PFSK-1 (cell line): Measurements from ENCODE around the gene CEP43. TPM values are rescaled to one million over a fixed set of nuclear protein-coding genes. Genes with fewer than 3 reads are reported as not detected.

ENCODE experiments used
- FOXP2 ChIP-seq: optimal IDR thresholded peaks from 2 replicates; pipeline ENCODE3; 2011; ENCODE audit warnings: borderline replicate concordance, control low read depth, inconsistent platforms; ENCODE audit not compliant: insufficient read depth; ENCODE audit errors: extremely low read length, extremely low read depth
- POLR2AphosphoS5 ChIP-seq: IDR thresholded peaks from 2 replicates; pipeline ENCODE4 v1.6.1; 2012; ENCODE audit warnings: low read depth, mild to moderate bottlenecking, control low read depth, low read length, moderate library complexity
- REST ChIP-seq, 2 experiments: IDR thresholded peaks; 2 replicates each; pipeline versions ENCODE4 v1.6.1 to v1.8.0; 2011 to 2012; ENCODE audit warnings: low read depth in 2 of 2, low read length in 2 of 2, control low read depth in 1 of 2, inconsistent platforms in 1 of 2, mild to moderate bottlenecking in 1 of 2, moderate library complexity in 1 of 2; ENCODE audit not compliant: insufficient read depth in 1 of 2
- SIN3A ChIP-seq: IDR thresholded peaks from 2 replicates; pipeline ENCODE4 v1.6.1; 2012; ENCODE audit warnings: mild to moderate bottlenecking, low read length, moderate library complexity, borderline replicate concordance; ENCODE audit not compliant: insufficient read depth
- TAF1 ChIP-seq: IDR thresholded peaks from 2 replicates; pipeline ENCODE4 v1.6.1; 2012; ENCODE audit warnings: low read length, control low read depth, borderline replicate concordance; ENCODE audit not compliant: insufficient read depth
- polyA plus RNA-seq: library from polyadenylated mRNA; unstranded; fragments of >200 nt; gene quantifications from one replicate; pipeline ENCODE4 v1.2.1, GENCODE V29; 2012; ENCODE audit warnings: low read depth, missing spikeins; ENCODE audit not compliant: insufficient read length

The CEP43 gene
- 12.3 TPM for polyA plus RNA-seq

GRCh38 chr6:166999145-166999883, at the start of gene CEP43:
Gene CEP43 (plus strand): TSS chr6:166999397. CDS start chr6:166999413, 16 bp downstream.
- TF ChIP-seq TAF1 (no peak), FOXP2 (peak; percentile 87), REST (IDR thresholded peaks at IDR 0.05; ENCODE audit: insufficient read depth in 1 of 2, low read depth in 2 of 2, low read length in 2 of 2) (0 out of 4 replicates have a peak, but pooled peaks of 1 of the 2 experiments have one; percentile 11), POLR2AphosphoS5 (peak; percentile 67), SIN3A (peak; percentile 52; the same call in 1 of the 2 replicates)

GRCh38 chr6:166949528-166950442, 49.4 kb upstream of the CEP43 start:
- TF ChIP-seq POLR2AphosphoS5 (no peak), SIN3A (no peak), FOXP2 (no peak), TAF1 (no peak), REST (IDR thresholded peaks at IDR 0.05; ENCODE audit: insufficient read depth in 1 of 2, low read depth in 2 of 2, low read length in 2 of 2) (no peak)

- no peak for TF ChIP-seq REST (IDR thresholded peaks at IDR 0.05; ENCODE audit: insufficient read depth in 1 of 2, low read depth in 2 of 2, low read length in 2 of 2)
- no peak for TF ChIP-seq POLR2AphosphoS5
- no peak for TF ChIP-seq SIN3A
- TF ChIP-seq TAF1 = no peak
- no peak for TF ChIP-seq FOXP2
Observed at GRCh38 chr6:166950443-166950821, 48.8 kb upstream of the CEP43 start.

- TF ChIP-seq TAF1 (no peak), POLR2AphosphoS5 (no peak)
Observed at GRCh38 chr6:166951670-166952060, 47.5 kb upstream of the CEP43 start.

- no peak for TF ChIP-seq POLR2AphosphoS5
- no peak for TF ChIP-seq SIN3A
- no peak for TF ChIP-seq TAF1
Observed at GRCh38 chr6:166952121-166952520, 47.1 kb upstream of the CEP43 start.
